Neural cell (in vitro differentiated cells): ENCODE measurements around the gene DYNC2H1.

Source experiments
- CTCF ChIP-seq: fragments of 450-650 bp; IDR thresholded peaks from 2 replicates; pipeline ENCODE4 v1.5.1; 2014; ENCODE audit warnings: antibody characterized with exemption, mild to moderate bottlenecking, moderate library complexity; ENCODE audit not compliant: poor library complexity, severe bottlenecking
- EP300 ChIP-seq: fragments of 450-650 bp; conservative IDR thresholded peaks from 2 replicates; pipeline ENCODE4 v1.6.1; 2014; ENCODE audit warnings: antibody characterized with exemption, mild to moderate bottlenecking, moderate library complexity; ENCODE audit not compliant: poor library complexity, severe bottlenecking
- MXI1 ChIP-seq: fragments of 450-650 bp; conservative IDR thresholded peaks from 2 replicates; pipeline ENCODE4 v1.6.1; 2014; ENCODE audit warnings: antibody characterized with exemption, mild to moderate bottlenecking; ENCODE audit not compliant: poor library complexity, severe bottlenecking
- POLR2AphosphoS5 ChIP-seq: IDR thresholded peaks from 2 replicates; pipeline ENCODE4 v1.6.1; 2012
- RAD21 ChIP-seq: fragments of 450-650 bp; conservative IDR thresholded peaks from 2 replicates; pipeline ENCODE4 v1.6.1; 2014; ENCODE audit warnings: antibody characterized with exemption, mild to moderate bottlenecking, moderate library complexity
- REST ChIP-seq: IDR thresholded peaks from 2 replicates; pipeline ENCODE4 v1.6.1; 2012; ENCODE audit warnings: borderline replicate concordance

DNA sequence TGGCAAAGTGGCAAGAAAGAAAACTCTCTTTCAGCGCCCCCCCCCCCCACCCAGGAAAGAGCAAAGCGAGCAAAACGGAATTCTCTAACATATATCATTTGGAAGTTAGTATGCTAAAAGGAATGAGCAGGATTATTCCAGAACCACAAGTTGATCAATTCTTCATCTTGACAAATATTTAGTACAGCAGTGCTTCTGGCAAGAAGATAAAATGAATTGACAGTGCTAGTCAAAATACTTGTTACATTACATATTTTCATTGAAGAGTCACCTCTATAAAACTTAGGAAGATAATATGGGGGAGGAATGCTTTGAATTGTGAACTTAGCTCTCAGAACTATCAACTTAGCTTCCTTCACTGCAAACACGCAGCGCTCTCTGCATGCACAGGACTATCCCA lies 377.4 kb downstream of the DYNC2H1 start:
- no peak for TF ChIP-seq EP300
- TF ChIP-seq CTCF = no peak
- no peak for TF ChIP-seq RAD21
- no peak for TF ChIP-seq MXI1
- no peak for TF ChIP-seq REST
- no peak for TF ChIP-seq POLR2AphosphoS5
